GM12878 (cell line): Measurements from ENCODE around the gene ADRA2B. TPM values are rescaled to one million over a fixed set of nuclear protein-coding genes. Genes with fewer than 3 reads are reported as not detected.

ENCODE experiments used
- ATAC-seq: fragments of 200-7000 bp; cut with Tn5 transposase; 3 replicates; pipeline ENCODE4 v1.9.1; 2020; ENCODE audit warnings: mild to moderate bottlenecking, moderate library complexity
- BruUV-seq: library from RNA; stranded (reverse); fragments of 400-500 nt; replicated peaks from 2 replicates; lab custom pipeline; 2021; lab: Mats Ljungman, UMichigan
- CTCF ChIA-PET: fragments of 300-600 bp; sonication (Branson Sonifier 250); formaldehyde crosslinking; extraction: SDS; loops from one replicate; lab custom pipeline; 2021; ENCODE audit warnings: inconsistent platforms; lab: Yijun Ruan, JAX
- POLR2A ChIA-PET: fragments of 350-600 bp; formaldehyde crosslinking; extraction: SDS; loops from one replicate; lab custom pipeline; 2021; ENCODE audit warnings: inconsistent platforms; lab: Charles Lee
- RAD21 ChIA-PET: fragments of 300-600 bp; sonication (Branson Sonifier 250); formaldehyde crosslinking; loops from one replicate; lab custom pipeline; 2023; ENCODE audit warnings: antibody characterized with exemption; ENCODE audit not compliant: unreplicated experiment; lab: Charles Lee
- SMC1A ChIA-PET: fragments of 300-600 bp; sonication (Branson Sonifier 250); formaldehyde crosslinking; loops from one replicate; lab custom pipeline; 2023; ENCODE audit not compliant: unreplicated experiment, uncharacterized antibody; lab: Charles Lee
- DNase-seq: peaks from one replicate; pipeline ENCODE4 v3.0.0-alpha.2; 2011; ENCODE audit warnings: low read depth, low spot score
- FAIRE-seq: peaks from 3 replicates; lab custom pipeline; 2011; peaks lifted over from hg19 to GRCh38; lab: Jason Lieb, UNC
- H2AFZ ChIP-seq: 2 replicates; pipeline ENCODE4 v1.6.0; 2011; ENCODE audit warnings: low read depth, low read length, control low read depth; ENCODE audit not compliant: control insufficient read depth
- H3K27ac ChIP-seq: 2 replicates; pipeline ENCODE4 v1.5.1; 2011; ENCODE audit warnings: control low read depth; ENCODE audit not compliant: control insufficient read depth, insufficient read depth
- H3K27me3 ChIP-seq, 2 experiments: replicated peaks in 1 of 2; 2 replicates each; pipeline versions ENCODE4 v1.6.0 to v1.6.1; 2011; ENCODE audit warnings: low read length in 1 of 2; ENCODE audit not compliant: control insufficient read depth in 2 of 2, insufficient read depth in 2 of 2
- H3K36me3 ChIP-seq, 2 experiments: 2 replicates each; pipeline ENCODE4 v1.5.1; 2011; ENCODE audit warnings: low read length in 1 of 2; ENCODE audit not compliant: control insufficient read depth in 2 of 2, insufficient read depth in 2 of 2
- H3K4me1 ChIP-seq: 2 replicates; pipeline ENCODE4 v1.6.1; 2011; ENCODE audit warnings: mild to moderate bottlenecking, low read length, moderate library complexity, mixed read lengths; ENCODE audit not compliant: control insufficient read depth, insufficient read depth
- H3K4me2 ChIP-seq: 2 replicates; pipeline ENCODE4 v1.6.0; 2011; ENCODE audit warnings: control low read depth; ENCODE audit not compliant: control insufficient read depth, insufficient read depth
- H3K4me3 ChIP-seq: fragments of 200-600 bp; sonication (generic); 2 replicates; pipeline ENCODE4 v1.5.1; 2016
- H3K79me2 ChIP-seq: 2 replicates; pipeline ENCODE4 v1.6.0; 2011; ENCODE audit warnings: low read length; ENCODE audit not compliant: control insufficient read depth, insufficient read depth
- H3K9ac ChIP-seq: 2 replicates; pipeline ENCODE4 v1.8.0; 2011; ENCODE audit warnings: low read length, control low read depth, mixed read lengths; ENCODE audit not compliant: control insufficient read depth, insufficient read depth
- H3K9me3 ChIP-seq: replicated peaks from 3 replicates; pipeline ENCODE4 v1.5.1; 2011; ENCODE audit warnings: mild to moderate bottlenecking, low read length; ENCODE audit not compliant: control insufficient read depth, insufficient read depth
- H4K20me1 ChIP-seq: 2 replicates; pipeline ENCODE4 v1.6.0; 2011; ENCODE audit not compliant: control insufficient read depth, insufficient read depth
- BACH1 ChIP-seq: fragments of 450-650 bp; IDR thresholded peaks from 2 replicates; pipeline ENCODE4 v1.6.1; 2017; ENCODE audit warnings: mild to moderate bottlenecking, borderline replicate concordance
- MYB ChIP-seq: fragments of 150-350 bp; IDR thresholded peaks from 2 replicates; pipeline ENCODE4 v1.6.1; 2014; ENCODE audit warnings: mild to moderate bottlenecking, low read depth, low read length, borderline replicate concordance
- RAD21 ChIP-seq: IDR thresholded peaks from 2 replicates; pipeline ENCODE4 v1.6.1; 2011; ENCODE audit warnings: mild to moderate bottlenecking, low read depth, low read length, moderate library complexity; ENCODE audit not compliant: insufficient read depth
- SMC3 ChIP-seq: IDR thresholded peaks from 2 replicates; pipeline ENCODE4 v1.6.1; 2011; ENCODE audit warnings: low read length, improper control_type of control experiment, borderline replicate concordance
- WGBS: methylation state at CpG from one replicate; pipeline ENCODE4 v1.1.6; 2016; ENCODE audit warnings: low lambda C conversion rate; ENCODE audit not compliant: insufficient replicate concordance, insufficient coverage; ENCODE audit errors: missing lambda C conversion rate; 5-methylcytosine and 5-hydroxymethylcytosine counted together
- in situ Hi-C: fragments of 300-500 bp; cut with MboI; formaldehyde crosslinking; loops from 9 replicates; pipeline ENCODE4 v1.14.3; 2018; ENCODE audit warnings: mixed read lengths
- intact Hi-C: fragments of 100-400 bp; cut with micrococcal nuclease; formaldehyde crosslinking; loops from one replicate; pipeline ENCODE4 v1.14.2; 2022; ENCODE audit not compliant: unreplicated experiment
- polyA plus RNA-seq, 11 experiments: library from polyadenylated mRNA; depleted of rRNA in 4 of 11; unstranded in 6 of 11; stranded (reverse) in 5 of 11; fragments of >200 nt; fragmentation: Nextera tagmentation in 4 of 11; fragmentation: Illumina TruSeq in 1 of 11; extraction: Ambion mirVana in 4 of 11; extraction: Trizol in 1 of 11; gene quantifications; 1 replicate in 1 of 11; 2 replicates in 10 of 11; pipeline versions ENCODE4 v1.2.1 to v1.2.3, GENCODE V29; 2011 to 2016; ENCODE audit warnings: inconsistent platforms in 2 of 11, missing spikeins in 2 of 11, low read depth in 1 of 11
- total RNA-seq, 4 experiments: library from RNA; depleted of rRNA in 3 of 4; stranded (reverse); fragments of >200 nt in 3 of 4; fragmentation: Illumina TruSeq in 1 of 4; extraction: Trizol in 1 of 4; gene quantifications; 2 replicates each; pipeline versions ENCODE4 v1.2.1 to v1.2.3, GENCODE V29; 2013 to 2021
- TF ChIP-seq, protein P1 (sequence below), 3 experiments: IDR thresholded peaks in 2 of 3; conservative IDR thresholded peaks in 1 of 3; 2 replicates each; pipeline ENCODE4 v1.5.1; 2011; ENCODE audit warnings: low read depth in 3 of 3, low read length in 3 of 3, mild to moderate bottlenecking in 3 of 3, control low read depth in 2 of 3, moderate library complexity in 2 of 3, inconsistent platforms in 1 of 3, mixed read lengths in 1 of 3; ENCODE audit not compliant: control insufficient read depth in 2 of 3, insufficient read depth in 1 of 3; ENCODE audit errors: extremely low read depth in 1 of 3

Gene ADRA2B
- total and polyA plus RNA-seq, 10 of the 15 experiments (the other 5 are each of a cell fraction or from before 2014, with no cell fraction given): 0.01 to 0.10 (median 0.04) TPM; not detected in 6

DNA sequence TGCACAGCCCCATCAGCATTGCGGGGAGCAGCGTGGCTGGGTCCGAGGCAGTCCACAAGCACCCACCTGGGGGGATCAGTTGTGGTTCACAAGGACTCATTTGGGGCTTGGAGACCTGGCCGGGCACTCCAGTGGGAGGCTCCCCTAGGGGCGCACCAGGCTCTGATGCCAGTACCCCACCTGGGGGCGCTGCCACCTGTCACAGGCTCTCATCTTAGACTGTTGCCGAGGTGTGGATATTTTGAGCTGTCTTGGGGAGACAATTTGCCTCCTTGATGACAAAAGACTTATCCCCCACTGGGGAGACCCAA is 3.0 kb downstream of the ADRA2B start:
- H3K4me3 ChIP-seq: no peak overlapping the region
- no peak overlapping the region for H3K9ac ChIP-seq
- WGBS: 49% methylated on average over 7 of the region's 7 CpGs
- ChIA-PET RAD21 (interaction anchor here (1.2 to 1.5 kb wide), 4 partner anchors 34 to 91 kb away, joined by 3 to 9 read pairs (median 4); no protein-coding TSS in a partner anchor), POLR2A (no interaction called here), CTCF (interaction anchor here (0.7 to 1.5 kb wide), 12 partner anchors 10 to 154 kb away, joined by 3 to 13 read pairs (median 3); partner anchors contain the start of gene ASTL)
- DNase-seq: no peak
- no peak overlapping the region for H3K27ac ChIP-seq
- no peaks in the 10 kb centered on the region for H3K79me2 ChIP-seq
- H3K9me3 ChIP-seq: no peaks in the 10 kb centered on the region
- H4K20me1 ChIP-seq: no peaks in the 10 kb centered on the region
- intact Hi-C loops: no loop called here
- FAIRE-seq: no peak
- no peak for ATAC-seq
- peaks cover 6% of the 10 kb centered on the region for H3K4me1 ChIP-seq
- no peaks in the 10 kb centered on the region for H3K36me3 ChIP-seq
- no peaks in the 10 kb centered on the region; a peak in 1 of 4 replicates for H3K27me3 ChIP-seq
- H3K4me2 ChIP-seq: no peak overlapping the region
- no TSS peak for BruUV-seq
- TF ChIP-seq SMC3 (0 out of 2 replicates have a peak, but pooled peaks have one; percentile 9), RAD21 (0 out of 2 replicates have a peak, but pooled peaks have one; percentile 33), BACH1 (no peak), MYB (no peak)
- TF ChIP-seq, protein P1, sequence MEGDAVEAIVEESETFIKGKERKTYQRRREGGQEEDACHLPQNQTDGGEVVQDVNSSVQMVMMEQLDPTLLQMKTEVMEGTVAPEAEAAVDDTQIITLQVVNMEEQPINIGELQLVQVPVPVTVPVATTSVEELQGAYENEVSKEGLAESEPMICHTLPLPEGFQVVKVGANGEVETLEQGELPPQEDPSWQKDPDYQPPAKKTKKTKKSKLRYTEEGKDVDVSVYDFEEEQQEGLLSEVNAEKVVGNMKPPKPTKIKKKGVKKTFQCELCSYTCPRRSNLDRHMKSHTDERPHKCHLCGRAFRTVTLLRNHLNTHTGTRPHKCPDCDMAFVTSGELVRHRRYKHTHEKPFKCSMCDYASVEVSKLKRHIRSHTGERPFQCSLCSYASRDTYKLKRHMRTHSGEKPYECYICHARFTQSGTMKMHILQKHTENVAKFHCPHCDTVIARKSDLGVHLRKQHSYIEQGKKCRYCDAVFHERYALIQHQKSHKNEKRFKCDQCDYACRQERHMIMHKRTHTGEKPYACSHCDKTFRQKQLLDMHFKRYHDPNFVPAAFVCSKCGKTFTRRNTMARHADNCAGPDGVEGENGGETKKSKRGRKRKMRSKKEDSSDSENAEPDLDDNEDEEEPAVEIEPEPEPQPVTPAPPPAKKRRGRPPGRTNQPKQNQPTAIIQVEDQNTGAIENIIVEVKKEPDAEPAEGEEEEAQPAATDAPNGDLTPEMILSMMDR (IDR thresholded peaks at IDR 0.05 in 2 of 3, conservative IDR thresholded peaks at IDR 0.05 in 1 of 3; ENCODE audit: control insufficient read depth in 2 of 3, extremely low read depth in 1 of 3, insufficient read depth in 1 of 3, low read depth in 3 of 3, low read length in 3 of 3): peak; percentile 22 to 41 (median 38); a peak in 4 of 6 replicates
- TF ChIP-seq, all 136 proteins: peak for 3
- SMC1A ChIA-PET: interaction anchor here (0.6 to 1.1 kb wide), 2 partner anchors 29 to 61 kb away, joined by 3 to 7 read pairs; no protein-coding TSS in a partner anchor
- in situ Hi-C loops: no loop called here
- no peak overlapping the region for H2AFZ ChIP-seq
